ENCODE results near the gene TIGD2.

The TIGD2 gene

GRCh38 chr4:89113415-89113814 is 2.1 kb downstream of the TIGD2 start:
- no peak for DNase-seq (ENCODE audit: low read depth)
- H3K4me3 ChIP-seq (ENCODE audit: control insufficient read depth, low read depth, low read length), result no peak overlapping the region
- no peak for TF ChIP-seq CTCF (IDR thresholded peaks at IDR 0.05; ENCODE audit: control insufficient read depth, insufficient read depth, low read depth, low read length, missing control alignments)

GRCh38 chr4:89114100-89114499 is 2.8 kb downstream of the TIGD2 start:
- no peak overlapping the region for H3K4me3 ChIP-seq (ENCODE audit: control insufficient read depth, low read depth, low read length)
- no peak for DNase-seq (ENCODE audit: low read depth)
- no peak for TF ChIP-seq CTCF (IDR thresholded peaks at IDR 0.05; ENCODE audit: control insufficient read depth, insufficient read depth, low read depth, low read length, missing control alignments)

- TF ChIP-seq CTCF (IDR thresholded peaks at IDR 0.05; ENCODE audit: control insufficient read depth, insufficient read depth, low read depth, low read length, missing control alignments), result no peak
- no peak for DNase-seq (ENCODE audit: low read depth)
- no peak overlapping the region for H3K4me3 ChIP-seq (ENCODE audit: control insufficient read depth, low read depth, low read length)
Measured at GRCh38 chr4:89117115-89117514, 5.8 kb downstream of the TIGD2 start.

- no peak for TF ChIP-seq CTCF (IDR thresholded peaks at IDR 0.05; ENCODE audit: control insufficient read depth, insufficient read depth, low read depth, low read length, missing control alignments)
- DNase-seq (ENCODE audit: low read depth), result no peak
- no peak overlapping the region for H3K4me3 ChIP-seq (ENCODE audit: control insufficient read depth, low read depth, low read length)
Measured at GRCh38 chr4:89119166-89119565, 7.8 kb downstream of the TIGD2 start.

- H3K4me3 ChIP-seq (ENCODE audit: control insufficient read depth, low read depth, low read length), result no peak overlapping the region
- no peak for TF ChIP-seq CTCF (IDR thresholded peaks at IDR 0.05; ENCODE audit: control insufficient read depth, insufficient read depth, low read depth, low read length, missing control alignments)
- no peak for DNase-seq (ENCODE audit: low read depth)
Measured at GRCh38 chr4:89119836-89120235, 8.5 kb downstream of the TIGD2 start.

GRCh38 chr4:89121387-89122068 is 10.2 kb downstream of the TIGD2 start:
- DNase-seq (ENCODE audit: low read depth), result no peak
- no peak overlapping the region for H3K4me3 ChIP-seq (ENCODE audit: control insufficient read depth, low read depth, low read length)
- TF ChIP-seq CTCF (IDR thresholded peaks at IDR 0.05; ENCODE audit: control insufficient read depth, insufficient read depth, low read depth, low read length, missing control alignments), result no peak

Data from AG09309 (cell line).